ENCODE data around the gene KANSL3.
"Not testable (repeated sequence)": the region's sequence is repeated elsewhere in the genome, so short reads cannot be mapped to it uniquely, and the experiment has no call there.

GRCh38 chr2:96557421-96557820, 80.7 kb downstream of the KANSL3 start:
- TF ChIP-seq CTCF, POLR2A (IDR thresholded peaks at IDR 0.05): not testable (repeated sequence)

Measured in adrenal gland (tissue), 5 donors.